ENCODE measurements around the gene KCNK2.
"Not testable (repeated sequence)": the region's sequence is repeated elsewhere in the genome, so short reads cannot be mapped to it uniquely, and the experiment has no call there.

The KCNK2 gene

GRCh38 chr1:215156232-215156631 lies 73.7 kb downstream of the KCNK2 start:
- DNase-seq (ENCODE audit: low read depth): no peak

GRCh38 chr1:215160351-215160750 lies 77.8 kb downstream of the KCNK2 start:
- DNase-seq (ENCODE audit: low read depth): no peak

- DNase-seq (ENCODE audit: low read depth): not testable (repeated sequence)
These were observed 80.6 kb downstream of the KCNK2 start for GRCh38 chr1:215163144-215163543.

- DNase-seq (ENCODE audit: low read depth): no peak
These were observed 84.3 kb downstream of the KCNK2 start for GRCh38 chr1:215166886-215167285.

GRCh38 chr1:215181518-215181917 lies 99.0 kb downstream of the KCNK2 start:
- DNase-seq (ENCODE audit: low read depth): no peak

- no peak for DNase-seq (ENCODE audit: low read depth)
These were observed 102.6 kb downstream of the KCNK2 start for GRCh38 chr1:215185067-215185620.

- DNase-seq (ENCODE audit: low read depth): no peak
These were observed 105.9 kb downstream of the KCNK2 start for GRCh38 chr1:215188302-215188950.

GRCh38 chr1:215192306-215192705 lies 109.8 kb downstream of the KCNK2 start:
- no peak for DNase-seq (ENCODE audit: low read depth)

GRCh38 chr1:215198021-215198420 lies 115.5 kb downstream of the KCNK2 start:
- DNase-seq (ENCODE audit: low read depth): no peak

GRCh38 chr1:215200121-215200520 lies 117.6 kb downstream of the KCNK2 start:
- no peak for DNase-seq (ENCODE audit: low read depth)

- DNase-seq (ENCODE audit: low read depth): no peak
These were observed 118.7 kb downstream of the KCNK2 start for GRCh38 chr1:215201283-215201682.

- no peak for DNase-seq (ENCODE audit: low read depth)
These were observed 120.3 kb downstream of the KCNK2 start for GRCh38 chr1:215202868-215203267.

GRCh38 chr1:215210167-215210566 lies 127.6 kb downstream of the KCNK2 start:
- no peak for DNase-seq (ENCODE audit: low read depth)

- DNase-seq (ENCODE audit: low read depth): no peak
These were observed 133.3 kb downstream of the KCNK2 start for GRCh38 chr1:215215846-215216245.

GRCh38 chr1:215219372-215219771 lies 136.8 kb downstream of the KCNK2 start:
- no peak for DNase-seq (ENCODE audit: low read depth)

- no peak for DNase-seq (ENCODE audit: low read depth)
These were observed 137.8 kb downstream of the KCNK2 start for GRCh38 chr1:215220346-215220745.

- DNase-seq (ENCODE audit: low read depth): no peak
These were observed 144.2 kb downstream of the KCNK2 start for GRCh38 chr1:215226757-215227156.

GRCh38 chr1:215228193-215228592 lies 145.7 kb downstream of the KCNK2 start:
- DNase-seq (ENCODE audit: low read depth): no peak

- DNase-seq (ENCODE audit: low read depth): no peak
These were observed 158.9 kb downstream of the KCNK2 start for GRCh38 chr1:215241451-215241850.

- DNase-seq (ENCODE audit: low read depth): no peak
These were observed 161.0 kb downstream of the KCNK2 start for GRCh38 chr1:215243345-215244054.

- no peak for DNase-seq (ENCODE audit: low read depth)
These were observed 168.4 kb downstream of the KCNK2 start for GRCh38 chr1:215250913-215251312.

- no peak for DNase-seq (ENCODE audit: low read depth)
These were observed 168.9 kb downstream of the KCNK2 start for GRCh38 chr1:215251428-215251827.

GRCh38 chr1:215252164-215252563 lies 169.6 kb downstream of the KCNK2 start:
- no peak for DNase-seq (ENCODE audit: low read depth)

All from activated gamma-delta T cell treated with anti-CD3 and anti-CD28 coated beads, Interleukin-2, amount 50 U/mL, for 16 hours (primary cell).